GM12892 (cell line): ENCODE measurements around the gene HLX.

Experiments used
- POLR2A ChIP-seq: IDR thresholded peaks from 2 replicates; pipeline ENCODE4 v1.6.1; 2011; ENCODE audit warnings: low read depth, low read length, control low read depth
- POLR2AphosphoS5 ChIP-seq: IDR thresholded peaks from 2 replicates; pipeline ENCODE4 v1.6.1; 2011; ENCODE audit warnings: low read depth, low read length, control low read depth

DNA sequence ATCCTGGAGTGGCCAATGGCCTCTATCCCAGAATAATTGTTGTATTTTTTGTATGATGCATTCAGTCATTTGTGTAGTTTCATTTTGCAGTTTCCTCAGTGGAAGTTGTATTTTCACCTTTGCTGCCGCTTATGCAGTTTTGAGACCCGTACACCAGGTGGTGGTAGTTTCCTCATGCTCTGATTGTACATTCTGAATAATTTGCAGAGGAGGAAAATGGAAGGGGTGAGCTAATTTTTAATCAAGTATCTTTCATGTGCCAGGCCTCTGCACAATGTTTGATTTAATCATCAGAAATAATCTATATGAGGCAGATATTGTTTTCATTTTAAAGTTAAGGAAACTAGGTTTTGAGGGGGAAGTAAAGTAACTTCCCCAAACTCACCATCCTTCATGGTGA is 29.5 kb downstream of the HLX start:
- no peak for TF ChIP-seq POLR2AphosphoS5
- TF ChIP-seq POLR2A = no peak
